Mucosa of gallbladder (tissue), 1 donor: Measurements from ENCODE around the gene GJA3. TPM values are rescaled to one million over a fixed set of nuclear protein-coding genes. Genes with fewer than 3 reads are reported as not detected.

Experiments
- total RNA-seq: library from RNA; stranded (reverse); gene quantifications from one replicate; pipeline ENCODE4 v1.2.1, GENCODE V29; 2021
- donor health status: DM: no; HTN: no; CAD: no.

GJA3 gene
- total RNA-seq, 1 donor from 2014 or later, result 1.7 TPM

Other genes starting within 250 kb of the GJA3 start
- 75.1 TPM for gene ZMYM2, start 202.3 kb downstream of the GJA3 start, total RNA-seq
- gene GJB2, start 31.9 kb upstream of the GJA3 start, total RNA-seq, result 31.0 TPM
- 4.0 TPM for gene GJB6, start 71.3 kb upstream of the GJA3 start, total RNA-seq